ENCODE measurements around the gene KIF12. TPM values are rescaled to one million over a fixed set of nuclear protein-coding genes. Genes with fewer than 3 reads are reported as not detected.

The KIF12 gene
- total RNA-seq, 1 experiment from 2014 or later = 54.6 TPM

- Histone ChIP-seq H3K4me1 (no peaks in the 10 kb centered on the region), H3K27me3 (replicated peaks; ENCODE audit: control insufficient read depth, insufficient read depth, low read length) (no peaks in the 10 kb centered on the region), H3K9me3 (no peaks in the 10 kb centered on the region), H3K4me3 (ENCODE audit: low read depth, low read length) (no peak overlapping the region), H3K36me3 (ENCODE audit: control insufficient read depth, insufficient read depth, low read length) (peaks cover 5% of the 10 kb centered on the region)
- H3K4me3 Mint-ChIP-seq (ENCODE audit: unreplicated experiment) = no peak overlapping the region
- no peak overlapping the region for H3K27ac Mint-ChIP-seq (ENCODE audit: unreplicated experiment)
- intact Hi-C loops (cut with micrococcal nuclease; ENCODE audit: unreplicated experiment) = no loop called here
- ChIA-PET POLR2A (interaction anchor here (1.3 kb wide), 1 partner anchor 11 kb away, joined by 4 read pairs; no protein-coding TSS in a partner anchor), CTCF (interaction anchor here (0.6 kb wide), 1 partner anchor 521 kb away, joined by 3 read pairs; no protein-coding TSS in a partner anchor)
- no peaks in the 10 kb centered on the region for H3K27me3 Mint-ChIP-seq (ENCODE audit: insufficient read depth, unreplicated experiment)
- TF ChIP-seq CTCF (IDR thresholded peaks at IDR 0.05; ENCODE audit: insufficient read depth in 1 of 2, low read depth in 1 of 2, low read length in 1 of 2, severe bottlenecking in 1 of 2, unreplicated experiment in 1 of 2) = no peak
- H3K9me3 Mint-ChIP-seq (ENCODE audit: unreplicated experiment) = no peaks in the 10 kb centered on the region
- H3K4me1 Mint-ChIP-seq (ENCODE audit: low read depth, unreplicated experiment) = no peaks in the 10 kb centered on the region
- DNase-seq = no peak
- H3K36me3 Mint-ChIP-seq (ENCODE audit: insufficient read depth, unreplicated experiment) = peaks cover 20% of the 10 kb centered on the region
- no TSS peak for BruUV-seq (replicated peaks)
Measured at GRCh38 chr9:114088571-114089170, 10.4 kb downstream of the KIF12 start.

GRCh38 chr9:114087721-114088120, 11.4 kb downstream of the KIF12 start:
- Mint-ChIP-seq H3K4me1 (ENCODE audit: low read depth, unreplicated experiment) (peaks cover 4% of the 10 kb centered on the region), H3K27ac (ENCODE audit: unreplicated experiment) (no peak overlapping the region), H3K27me3 (ENCODE audit: insufficient read depth, unreplicated experiment) (no peaks in the 10 kb centered on the region), H3K36me3 (ENCODE audit: insufficient read depth, unreplicated experiment) (peaks cover 20% of the 10 kb centered on the region), H3K4me3 (ENCODE audit: unreplicated experiment) (no peak overlapping the region), H3K9me3 (ENCODE audit: unreplicated experiment) (no peaks in the 10 kb centered on the region)
- BruUV-seq (replicated peaks) = no TSS peak
- H3K4me3 ChIP-seq (ENCODE audit: low read depth, low read length) = no peak overlapping the region
- H3K9me3 ChIP-seq = no peaks in the 10 kb centered on the region
- intact Hi-C loops (cut with micrococcal nuclease; ENCODE audit: unreplicated experiment) = no loop called here
- TF ChIP-seq CTCF (IDR thresholded peaks at IDR 0.05; ENCODE audit: insufficient read depth in 1 of 2, low read depth in 1 of 2, low read length in 1 of 2, severe bottlenecking in 1 of 2, unreplicated experiment in 1 of 2) = no peak
- H3K36me3 ChIP-seq (ENCODE audit: control insufficient read depth, insufficient read depth, low read length) = 0 out of 2 replicates have a peak, but pooled peaks cover 1% of the 10 kb centered on the region
- POLR2A ChIA-PET = interaction anchor here (0.6 kb wide), 1 partner anchor 135 kb away, joined by 4 read pairs; no protein-coding TSS in a partner anchor
- DNase-seq = no peak
- no peaks in the 10 kb centered on the region for H3K27me3 ChIP-seq (replicated peaks; ENCODE audit: control insufficient read depth, insufficient read depth, low read length)
- H3K4me1 ChIP-seq = peaks cover 4% of the 10 kb centered on the region
- CTCF ChIA-PET = interaction anchor here (0.6 kb wide), 1 partner anchor 316 kb away, joined by 3 read pairs; no protein-coding TSS in a partner anchor

- Mint-ChIP-seq H3K4me1 (ENCODE audit: low read depth, unreplicated experiment) (peaks cover 15% of the 10 kb centered on the region), H3K27ac (ENCODE audit: unreplicated experiment) (no peak overlapping the region), H3K4me3 (ENCODE audit: unreplicated experiment) (no peak overlapping the region), H3K27me3 (ENCODE audit: insufficient read depth, unreplicated experiment) (no peaks in the 10 kb centered on the region), H3K9me3 (ENCODE audit: unreplicated experiment) (no peaks in the 10 kb centered on the region), H3K36me3 (ENCODE audit: insufficient read depth, unreplicated experiment) (peaks cover 20% of the 10 kb centered on the region)
- peaks cover 15% of the 10 kb centered on the region for H3K4me1 ChIP-seq
- TF ChIP-seq CTCF (IDR thresholded peaks at IDR 0.05; ENCODE audit: insufficient read depth in 1 of 2, low read depth in 1 of 2, low read length in 1 of 2, severe bottlenecking in 1 of 2, unreplicated experiment in 1 of 2) = no peak
- BruUV-seq (replicated peaks) = no TSS peak
- intact Hi-C loops (cut with micrococcal nuclease; ENCODE audit: unreplicated experiment) = no loop called here
- H3K9me3 ChIP-seq = no peaks in the 10 kb centered on the region
- DNase-seq = no peak
- H3K27me3 ChIP-seq (replicated peaks; ENCODE audit: control insufficient read depth, insufficient read depth, low read length) = no peaks in the 10 kb centered on the region
- ChIA-PET POLR2A (no interaction called here), CTCF (no interaction called here)
- H3K36me3 ChIP-seq (ENCODE audit: control insufficient read depth, insufficient read depth, low read length) = no peaks in the 10 kb centered on the region
- no peak overlapping the region for H3K4me3 ChIP-seq (ENCODE audit: low read depth, low read length)
Measured at GRCh38 chr9:114086607-114087006, 12.5 kb downstream of the KIF12 start.
